ENCODE results near the gene NEURL4.

The NEURL4 gene

DNA sequence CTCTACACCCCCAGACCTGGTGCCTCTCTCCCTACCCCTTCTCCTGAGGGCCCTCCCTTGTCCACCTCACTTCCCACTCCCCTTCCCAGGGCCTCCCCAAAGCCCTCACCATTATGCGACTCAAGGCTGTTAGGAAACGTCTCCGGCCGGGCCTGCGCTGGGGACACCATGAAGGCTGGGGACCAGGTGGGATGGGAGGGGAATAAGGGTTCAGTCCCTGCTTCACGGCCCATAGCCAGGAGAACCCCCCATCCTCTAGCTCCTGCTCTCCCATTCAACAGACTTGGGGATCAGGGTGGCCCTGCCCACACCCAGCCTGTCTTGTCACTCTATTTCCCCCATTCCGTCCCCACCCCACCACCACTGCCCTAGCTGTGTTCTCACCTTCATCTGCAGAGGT is 2.1 kb downstream of the NEURL4 start:
- ATAC-seq: no peak
- TF ChIP-seq ZNF70 (CRISPR knock-in tag; IDR thresholded peaks at IDR 0.05): no peak
- no peak for TF ChIP-seq POU6F1 (CRISPR knock-in tag; IDR thresholded peaks at IDR 0.05; ENCODE audit: borderline replicate concordance, low read depth)
- no peak for TF ChIP-seq ZFP30 (CRISPR knock-in tag; IDR thresholded peaks at IDR 0.05)
- TF ChIP-seq CREB5 (CRISPR knock-in tag; IDR thresholded peaks at IDR 0.05; ENCODE audit: low read depth): no peak

DNA sequence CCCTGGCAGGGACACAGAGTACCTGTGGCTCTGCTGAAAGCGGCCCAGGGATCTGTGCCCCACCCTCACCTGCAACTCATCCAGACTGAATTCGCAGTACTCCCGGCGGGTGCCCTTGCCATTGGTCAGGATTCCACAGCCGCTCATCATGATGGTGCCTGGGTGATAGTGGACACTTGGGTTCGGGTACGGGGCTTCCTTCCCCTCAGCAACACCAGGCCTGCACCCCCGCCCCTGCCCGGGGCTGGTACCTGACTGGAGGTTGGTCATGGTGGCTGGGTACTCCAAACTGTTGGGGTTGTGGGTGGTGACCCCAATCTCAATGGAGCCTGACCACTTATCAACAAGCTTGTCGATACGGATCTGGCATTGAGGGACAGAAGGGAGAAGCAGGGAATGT is 2.9 kb downstream of the NEURL4 start:
- no peak for TF ChIP-seq TSHZ2 (CRISPR knock-in tag; IDR thresholded peaks at IDR 0.05)
- TF ChIP-seq TOX (CRISPR knock-in tag; IDR thresholded peaks at IDR 0.05; ENCODE audit: borderline replicate concordance): no peak
- TF ChIP-seq BACH2 (CRISPR knock-in tag; IDR thresholded peaks at IDR 0.05; ENCODE audit: borderline replicate concordance): no peak
- no peak for TF ChIP-seq ZC3H10 (CRISPR knock-in tag; IDR thresholded peaks at IDR 0.05)
- TF ChIP-seq SNAI2 (CRISPR knock-in tag; IDR thresholded peaks at IDR 0.05): no peak
- no peak for TF ChIP-seq CREB5 (CRISPR knock-in tag; IDR thresholded peaks at IDR 0.05; ENCODE audit: low read depth)
- TF ChIP-seq GLIS3 (CRISPR knock-in tag; IDR thresholded peaks at IDR 0.05): no peak
- ATAC-seq: no peak

DNA sequence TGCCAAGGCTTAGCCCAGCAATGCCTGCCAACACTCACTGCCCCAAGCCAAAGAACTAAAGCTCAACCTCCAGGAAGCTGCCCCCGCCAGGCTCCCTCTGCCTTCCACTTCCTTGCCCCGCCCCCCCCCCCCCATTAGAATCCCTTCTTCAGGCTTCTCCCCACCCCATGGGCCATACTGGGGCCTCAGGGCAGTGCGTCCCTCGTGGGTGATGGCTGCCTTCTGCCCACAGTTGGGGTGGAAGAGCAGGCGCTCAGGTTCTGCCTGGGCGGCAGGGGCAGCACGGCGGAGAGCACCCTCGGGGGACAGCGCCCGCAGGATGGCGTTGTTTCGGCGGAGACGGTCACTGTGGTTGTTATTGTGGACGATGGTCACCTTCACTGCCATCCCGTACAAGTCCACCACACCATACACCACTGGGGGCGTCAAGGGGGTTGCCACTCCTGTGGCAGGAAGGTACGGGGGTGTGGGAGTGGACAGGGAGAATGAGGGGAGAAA is 4.1 kb downstream of the NEURL4 start:
- ATAC-seq: no peak
- TF ChIP-seq PATZ1 (CRISPR knock-in tag; IDR thresholded peaks at IDR 0.05; ENCODE audit: borderline replicate concordance): no peak
- TF ChIP-seq SNAI2 (CRISPR knock-in tag; IDR thresholded peaks at IDR 0.05): no peak
- TF ChIP-seq ZC3H10 (CRISPR knock-in tag; IDR thresholded peaks at IDR 0.05): no peak
- no peak for TF ChIP-seq ZFP3 (CRISPR knock-in tag; IDR thresholded peaks at IDR 0.05)
- TF ChIP-seq PPARA (CRISPR knock-in tag; IDR thresholded peaks at IDR 0.05; ENCODE audit: borderline replicate concordance): no peak
- TF ChIP-seq CREB5 (CRISPR knock-in tag; IDR thresholded peaks at IDR 0.05; ENCODE audit: low read depth): no peak
- TF ChIP-seq ZFP30 (CRISPR knock-in tag; IDR thresholded peaks at IDR 0.05): no peak
- TF ChIP-seq OSR1 (CRISPR knock-in tag; IDR thresholded peaks at IDR 0.05): no peak
- TF ChIP-seq TOX (CRISPR knock-in tag; IDR thresholded peaks at IDR 0.05; ENCODE audit: borderline replicate concordance): no peak
- TF ChIP-seq CSDC2 (CRISPR knock-in tag; IDR thresholded peaks at IDR 0.05): no peak

- ATAC-seq: no peak
- TF ChIP-seq CREB5 (CRISPR knock-in tag; IDR thresholded peaks at IDR 0.05; ENCODE audit: low read depth) (no peak), TOX (CRISPR knock-in tag; IDR thresholded peaks at IDR 0.05; ENCODE audit: borderline replicate concordance) (no peak), ZC3H10 (CRISPR knock-in tag; IDR thresholded peaks at IDR 0.05) (no peak), SNAI2 (CRISPR knock-in tag; IDR thresholded peaks at IDR 0.05) (no peak), OSR1 (CRISPR knock-in tag; IDR thresholded peaks at IDR 0.05) (no peak), GLIS3 (CRISPR knock-in tag; IDR thresholded peaks at IDR 0.05) (no peak), POU6F1 (CRISPR knock-in tag; IDR thresholded peaks at IDR 0.05; ENCODE audit: borderline replicate concordance, low read depth) (no peak), ZFP3 (CRISPR knock-in tag; IDR thresholded peaks at IDR 0.05) (no peak), ZNF8 (CRISPR knock-in tag; IDR thresholded peaks at IDR 0.05) (no peak), TCF4 (CRISPR knock-in tag; IDR thresholded peaks at IDR 0.05; ENCODE audit: borderline replicate concordance) (no peak)
- TF ChIP-seq, protein P1, sequence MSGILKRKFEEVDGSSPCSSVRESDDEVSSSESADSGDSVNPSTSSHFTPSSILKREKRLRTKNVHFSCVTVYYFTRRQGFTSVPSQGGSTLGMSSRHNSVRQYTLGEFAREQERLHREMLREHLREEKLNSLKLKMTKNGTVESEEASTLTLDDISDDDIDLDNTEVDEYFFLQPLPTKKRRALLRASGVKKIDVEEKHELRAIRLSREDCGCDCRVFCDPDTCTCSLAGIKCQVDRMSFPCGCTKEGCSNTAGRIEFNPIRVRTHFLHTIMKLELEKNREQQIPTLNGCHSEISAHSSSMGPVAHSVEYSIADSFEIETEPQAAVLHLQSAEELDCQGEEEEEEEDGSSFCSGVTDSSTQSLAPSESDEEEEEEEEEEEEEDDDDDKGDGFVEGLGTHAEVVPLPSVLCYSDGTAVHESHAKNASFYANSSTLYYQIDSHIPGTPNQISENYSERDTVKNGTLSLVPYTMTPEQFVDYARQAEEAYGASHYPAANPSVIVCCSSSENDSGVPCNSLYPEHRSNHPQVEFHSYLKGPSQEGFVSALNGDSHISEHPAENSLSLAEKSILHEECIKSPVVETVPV (CRISPR knock-in tag; IDR thresholded peaks at IDR 0.05): no peak
These were observed 4.7 kb downstream of the NEURL4 start for GRCh38 chr17:7324438-7324779.
